Cardiac fibroblast (primary cell): ENCODE measurements around the gene ANKS1B.

Experiments
- DNase-seq, 2 donors: peaks; one replicate each; pipeline versions ENCODE4 v3.0.0 to v3.0.0-alpha.2; 2010; ENCODE audit warnings: low read depth in 2 of 2
- H3K4me3 ChIP-seq, 2 donors: replicated peaks in 1 of 2; 1 replicate in 1 of 2; 2 replicates in 1 of 2; pipeline ENCODE4 v1.5.1; 2011; ENCODE audit warnings: low read depth in 2 of 2, low read length in 2 of 2, mild to moderate bottlenecking in 2 of 2, moderate library complexity in 1 of 2
- CTCF ChIP-seq: IDR thresholded peaks from one replicate; pipeline ENCODE4 v1.5.1; 2011; ENCODE audit warnings: low read depth, mild to moderate bottlenecking, low read length, inconsistent platforms

The ANKS1B gene

GRCh38 chr12:99122496-99122895 lies 862.2 kb downstream of the ANKS1B start:
- no peak for DNase-seq
- H3K4me3 ChIP-seq, result no peak overlapping the region
- TF ChIP-seq CTCF, result no peak

- DNase-seq, result no peak
- no peak for TF ChIP-seq CTCF
- H3K4me3 ChIP-seq, result no peak overlapping the region
These were observed 863.2 kb downstream of the ANKS1B start for GRCh38 chr12:99121546-99121945.

- no peak overlapping the region for H3K4me3 ChIP-seq
- TF ChIP-seq CTCF, result no peak
- DNase-seq, result no peak
These were observed 864.8 kb downstream of the ANKS1B start for GRCh38 chr12:99119943-99120342.

GRCh38 chr12:99119449-99119848 lies 865.3 kb downstream of the ANKS1B start:
- no peak overlapping the region for H3K4me3 ChIP-seq
- no peak for TF ChIP-seq CTCF
- DNase-seq, result no peak

- no peak for DNase-seq
These were observed 873.1 kb downstream of the ANKS1B start for GRCh38 chr12:99111600-99111999.

GRCh38 chr12:99110868-99111267 lies 873.9 kb downstream of the ANKS1B start:
- TF ChIP-seq CTCF, result no peak
- no peak for DNase-seq
- no peak overlapping the region for H3K4me3 ChIP-seq

More at GRCh38 chr12:99111600-99111999, 873.1 kb downstream of the ANKS1B start:
- H3K4me3 ChIP-seq, result no peak overlapping the region
- no peak for TF ChIP-seq CTCF

GRCh38 chr12:99110212-99110611 lies 874.5 kb downstream of the ANKS1B start:
- no peak overlapping the region for H3K4me3 ChIP-seq
- DNase-seq, result no peak
- TF ChIP-seq CTCF, result no peak
